GM12874 (cell line): ENCODE results near the gene PIP5KL1.

Source experiments
- TF ChIP-seq, protein P1 (sequence below): IDR thresholded peaks from 2 replicates; pipeline ENCODE4 v1.5.1; 2011; ENCODE audit warnings: low read depth, mild to moderate bottlenecking, control low read depth, low read length, moderate library complexity; ENCODE audit not compliant: insufficient read depth

PIP5KL1 gene

GRCh38 chr9:127925959-127926905 lies 4.3 kb downstream of the PIP5KL1 start:
- TF ChIP-seq, protein P1, sequence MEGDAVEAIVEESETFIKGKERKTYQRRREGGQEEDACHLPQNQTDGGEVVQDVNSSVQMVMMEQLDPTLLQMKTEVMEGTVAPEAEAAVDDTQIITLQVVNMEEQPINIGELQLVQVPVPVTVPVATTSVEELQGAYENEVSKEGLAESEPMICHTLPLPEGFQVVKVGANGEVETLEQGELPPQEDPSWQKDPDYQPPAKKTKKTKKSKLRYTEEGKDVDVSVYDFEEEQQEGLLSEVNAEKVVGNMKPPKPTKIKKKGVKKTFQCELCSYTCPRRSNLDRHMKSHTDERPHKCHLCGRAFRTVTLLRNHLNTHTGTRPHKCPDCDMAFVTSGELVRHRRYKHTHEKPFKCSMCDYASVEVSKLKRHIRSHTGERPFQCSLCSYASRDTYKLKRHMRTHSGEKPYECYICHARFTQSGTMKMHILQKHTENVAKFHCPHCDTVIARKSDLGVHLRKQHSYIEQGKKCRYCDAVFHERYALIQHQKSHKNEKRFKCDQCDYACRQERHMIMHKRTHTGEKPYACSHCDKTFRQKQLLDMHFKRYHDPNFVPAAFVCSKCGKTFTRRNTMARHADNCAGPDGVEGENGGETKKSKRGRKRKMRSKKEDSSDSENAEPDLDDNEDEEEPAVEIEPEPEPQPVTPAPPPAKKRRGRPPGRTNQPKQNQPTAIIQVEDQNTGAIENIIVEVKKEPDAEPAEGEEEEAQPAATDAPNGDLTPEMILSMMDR = no peak

- TF ChIP-seq, protein P1 = no peak
Observed at GRCh38 chr9:127924736-127925444, 5.7 kb downstream of the PIP5KL1 start.

DNA sequence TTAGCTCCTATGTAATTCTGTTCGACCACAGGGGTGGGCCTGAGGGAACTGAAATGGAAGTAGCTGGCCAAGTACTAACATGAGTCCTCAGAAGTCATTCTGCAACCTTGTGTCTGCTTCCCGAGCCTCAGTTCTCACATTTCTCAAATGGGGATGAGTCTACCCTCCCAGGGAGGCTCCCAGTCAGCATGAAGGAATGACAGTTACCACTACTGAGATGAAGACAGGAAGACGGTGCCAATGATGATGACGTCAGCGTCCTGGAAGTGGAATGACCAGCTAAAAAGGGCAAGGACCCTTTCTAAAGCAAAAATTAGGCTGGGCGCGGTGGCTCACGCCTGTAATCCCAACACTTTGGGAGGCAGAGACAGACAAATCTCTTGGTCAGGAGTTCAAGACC lies 6.8 kb downstream of the PIP5KL1 start:
- TF ChIP-seq, protein P1 = no peak

DNA sequence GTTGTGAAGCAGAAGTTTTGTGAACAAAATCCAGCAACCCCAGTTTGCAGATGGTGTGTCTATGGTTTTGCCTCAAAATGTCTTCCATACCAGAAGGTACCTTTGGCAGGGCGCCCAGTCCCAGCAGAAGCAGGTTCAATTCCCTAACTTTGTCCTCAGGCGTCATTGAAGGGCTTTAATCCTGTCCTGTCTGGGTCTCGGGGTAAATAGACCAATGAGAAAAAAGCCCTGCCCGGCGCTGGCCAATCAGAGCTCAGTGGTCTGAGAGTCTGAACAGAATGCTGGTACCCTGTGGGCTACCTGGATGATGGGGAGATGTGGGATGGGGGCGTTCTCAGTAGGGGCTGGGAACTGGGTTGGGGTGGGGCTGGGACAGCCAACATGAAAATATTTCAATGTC lies 7.5 kb downstream of the PIP5KL1 start:
- TF ChIP-seq, protein P1 = no peak

- TF ChIP-seq, protein P1 = peak; percentile 95
Observed at GRCh38 chr9:127921557-127922120, 8.9 kb downstream of the PIP5KL1 start.

- TF ChIP-seq, protein P1 = no peak
Observed at GRCh38 chr9:127920794-127921193, 9.8 kb downstream of the PIP5KL1 start.

DNA sequence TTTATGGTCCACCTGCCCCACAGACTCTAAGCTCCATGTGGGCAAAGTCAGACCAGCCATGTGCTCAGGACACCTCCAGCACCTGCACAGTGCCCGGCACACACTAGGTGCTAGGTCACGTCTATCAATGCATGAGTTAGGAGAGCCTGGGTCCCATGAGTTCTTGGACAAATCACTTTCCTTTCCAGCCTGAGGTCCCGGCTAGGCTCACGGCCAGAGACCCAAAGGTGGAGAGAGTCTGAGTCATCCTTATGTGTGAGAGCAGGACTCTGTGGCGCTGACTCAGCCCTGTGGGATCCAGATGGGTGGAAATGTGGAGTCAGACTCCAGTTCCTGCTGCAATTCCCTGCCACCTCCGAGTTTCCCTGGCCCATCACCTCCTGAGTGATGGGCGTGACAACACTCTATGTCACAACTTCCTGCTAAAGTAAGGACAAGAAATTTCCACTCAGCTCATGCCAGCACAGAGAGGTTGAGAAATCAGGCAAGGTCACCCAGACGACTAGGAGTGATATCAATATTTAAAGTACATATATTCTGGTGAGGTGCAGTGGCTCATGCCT lies 11.2 kb downstream of the PIP5KL1 start:
- TF ChIP-seq, protein P1 = no peak
